ENCODE results near the gene TAF11.
"Not testable (repeated sequence)": the region's sequence is repeated elsewhere in the genome, so short reads cannot be mapped to it uniquely, and the experiment has no call there.

Gene TAF11

DNA sequence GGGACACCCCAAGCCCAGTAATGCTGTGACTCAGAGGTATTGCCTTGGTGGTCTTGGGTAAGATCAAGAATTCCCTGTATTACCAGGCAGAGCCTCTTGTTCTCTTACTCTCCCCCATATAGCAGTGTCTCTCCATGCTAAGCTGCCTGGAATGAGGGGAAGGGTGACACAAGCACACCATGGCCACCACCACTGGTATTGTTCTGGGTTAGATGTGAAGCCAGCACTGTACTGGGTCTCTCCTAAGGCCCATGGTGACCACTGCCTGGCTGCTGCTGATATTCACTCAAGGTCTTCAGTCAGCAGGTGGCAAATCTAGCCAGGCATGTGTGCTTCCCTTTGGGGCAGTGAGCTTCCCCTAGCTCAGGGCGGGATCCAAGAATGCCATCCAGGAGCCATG is 36.5 kb downstream of the TAF11 start:
- H3K4me3 ChIP-seq (ENCODE audit: low read depth, low read length), result no peak overlapping the region
- no peaks in the 10 kb centered on the region for H3K4me1 ChIP-seq
- no peaks in the 10 kb centered on the region for H3K9me3 ChIP-seq
- H3K36me3 ChIP-seq, result peaks cover 8% of the 10 kb centered on the region
- no peak for DNase-seq
- H3K27me3 ChIP-seq, result no peaks in the 10 kb centered on the region
- TF ChIP-seq, protein P1, sequence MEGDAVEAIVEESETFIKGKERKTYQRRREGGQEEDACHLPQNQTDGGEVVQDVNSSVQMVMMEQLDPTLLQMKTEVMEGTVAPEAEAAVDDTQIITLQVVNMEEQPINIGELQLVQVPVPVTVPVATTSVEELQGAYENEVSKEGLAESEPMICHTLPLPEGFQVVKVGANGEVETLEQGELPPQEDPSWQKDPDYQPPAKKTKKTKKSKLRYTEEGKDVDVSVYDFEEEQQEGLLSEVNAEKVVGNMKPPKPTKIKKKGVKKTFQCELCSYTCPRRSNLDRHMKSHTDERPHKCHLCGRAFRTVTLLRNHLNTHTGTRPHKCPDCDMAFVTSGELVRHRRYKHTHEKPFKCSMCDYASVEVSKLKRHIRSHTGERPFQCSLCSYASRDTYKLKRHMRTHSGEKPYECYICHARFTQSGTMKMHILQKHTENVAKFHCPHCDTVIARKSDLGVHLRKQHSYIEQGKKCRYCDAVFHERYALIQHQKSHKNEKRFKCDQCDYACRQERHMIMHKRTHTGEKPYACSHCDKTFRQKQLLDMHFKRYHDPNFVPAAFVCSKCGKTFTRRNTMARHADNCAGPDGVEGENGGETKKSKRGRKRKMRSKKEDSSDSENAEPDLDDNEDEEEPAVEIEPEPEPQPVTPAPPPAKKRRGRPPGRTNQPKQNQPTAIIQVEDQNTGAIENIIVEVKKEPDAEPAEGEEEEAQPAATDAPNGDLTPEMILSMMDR (IDR thresholded peaks at IDR 0.05; ENCODE audit: low read depth, low read length), result no peak

DNA sequence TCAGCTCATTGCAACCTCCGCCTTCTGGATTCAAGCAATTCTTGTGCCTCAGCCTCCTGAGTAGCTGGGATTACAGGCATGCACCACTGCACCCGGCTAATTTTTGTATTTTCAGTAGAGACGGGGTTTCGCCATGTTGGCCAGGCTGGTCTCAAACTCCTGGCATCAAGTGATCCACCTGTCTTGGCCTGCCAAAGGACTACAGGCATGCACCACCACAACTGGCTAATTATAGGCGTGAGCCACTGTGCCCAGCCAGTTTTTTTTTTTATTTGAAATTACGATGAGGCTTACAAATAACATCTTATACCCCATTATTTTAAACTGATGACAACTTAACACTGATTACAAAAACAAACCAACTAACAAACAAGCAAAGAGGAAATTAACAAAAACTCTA is 38.8 kb downstream of the TAF11 start:
- not testable (repeated sequence) for H3K27me3 ChIP-seq; H3K9me3 ChIP-seq; H3K4me1 ChIP-seq; H3K4me3 ChIP-seq (ENCODE audit: low read depth, low read length); H3K36me3 ChIP-seq; DNase-seq

DNA sequence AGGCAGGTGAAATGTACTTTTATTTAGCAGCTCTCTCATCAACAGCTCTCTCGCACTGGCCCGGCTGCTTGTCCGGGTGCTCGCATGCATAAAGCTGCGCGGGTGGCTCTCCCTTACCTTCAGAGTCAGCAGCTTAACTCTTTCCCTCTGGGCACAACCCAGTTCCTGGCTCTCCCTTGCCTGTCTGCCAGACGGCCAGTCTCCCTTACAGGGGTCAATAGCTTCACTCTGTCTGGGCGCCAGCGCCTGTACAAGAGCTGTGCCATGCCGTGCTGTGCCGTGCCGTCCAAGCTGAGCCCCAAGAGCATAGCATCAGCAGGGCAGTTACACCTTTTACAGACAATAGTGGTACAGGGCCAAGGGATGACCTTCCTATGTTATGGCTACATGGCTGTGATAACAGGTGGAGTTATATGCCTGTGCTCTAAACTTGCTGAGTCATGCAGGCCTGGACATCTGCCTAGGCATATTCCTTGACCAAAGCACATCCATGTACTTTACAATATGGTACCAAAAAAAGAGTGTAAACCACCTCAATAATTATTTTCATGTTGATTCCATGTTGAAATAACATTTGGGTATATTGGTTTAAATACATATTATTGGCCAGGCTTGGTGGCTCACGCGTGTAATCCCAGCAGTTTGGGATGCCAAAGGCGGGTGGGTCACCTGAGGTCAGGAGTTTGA is 48.0 kb downstream of the TAF11 start:
- TF ChIP-seq, protein P1 (IDR thresholded peaks at IDR 0.05; ENCODE audit: low read depth, low read length), result no peak
- no peak for DNase-seq
- peaks cover 13% of the 10 kb centered on the region for H3K36me3 ChIP-seq
- no peak overlapping the region for H3K4me3 ChIP-seq (ENCODE audit: low read depth, low read length)
- H3K4me1 ChIP-seq, result no peaks in the 10 kb centered on the region
- H3K27me3 ChIP-seq, result no peaks in the 10 kb centered on the region
- H3K9me3 ChIP-seq, result no peaks in the 10 kb centered on the region

DNA sequence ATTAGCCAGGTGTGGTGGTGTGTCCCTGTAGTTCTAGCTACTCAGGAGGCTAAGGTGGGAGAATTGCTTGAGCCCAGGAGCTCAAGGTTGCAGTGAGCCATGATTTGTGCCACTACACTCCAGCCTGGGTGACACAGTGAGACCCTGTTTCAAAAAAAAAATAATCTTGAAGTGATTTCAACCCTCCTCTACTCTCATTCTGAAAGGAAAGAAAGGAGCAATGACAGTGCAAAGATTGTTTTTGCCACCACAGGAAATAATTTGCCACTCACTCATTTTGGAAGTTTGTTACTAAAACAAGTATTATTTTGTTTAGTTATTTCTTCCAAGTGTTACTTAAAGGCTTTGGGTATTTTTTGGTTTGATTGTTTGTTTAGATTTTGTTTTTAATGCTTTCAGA is 50.3 kb downstream of the TAF11 start:
- Histone ChIP-seq H3K27me3 (no peaks in the 10 kb centered on the region), H3K4me3 (ENCODE audit: low read depth, low read length) (no peak overlapping the region), H3K9me3 (no peaks in the 10 kb centered on the region), H3K4me1 (no peaks in the 10 kb centered on the region), H3K36me3 (peaks cover 13% of the 10 kb centered on the region)
- TF ChIP-seq, protein P1 (IDR thresholded peaks at IDR 0.05; ENCODE audit: low read depth, low read length), result no peak
- no peak for DNase-seq

DNA sequence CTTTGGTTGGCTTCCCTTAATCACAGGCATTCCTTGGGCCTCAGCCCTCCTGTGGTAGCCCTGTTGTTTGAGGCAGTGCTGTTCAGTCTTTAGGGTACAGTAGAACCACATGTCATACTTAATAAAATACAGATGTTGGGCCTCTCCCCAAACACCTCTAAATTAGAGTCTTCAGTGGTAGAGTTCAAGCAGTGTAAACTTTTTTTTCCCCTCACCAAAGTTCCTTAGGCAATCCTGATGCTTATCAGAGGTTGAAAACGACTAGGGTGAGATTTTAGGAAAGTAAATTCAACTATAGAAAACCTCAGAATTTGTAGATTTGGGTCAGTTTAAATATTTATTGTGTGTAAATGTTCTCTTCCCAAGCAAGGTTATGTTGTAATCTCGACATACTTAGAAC is 51.4 kb downstream of the TAF11 start:
- TF ChIP-seq, protein P1 (IDR thresholded peaks at IDR 0.05; ENCODE audit: low read depth, low read length), result no peak
- H3K4me3 ChIP-seq (ENCODE audit: low read depth, low read length), result no peak overlapping the region

DNA sequence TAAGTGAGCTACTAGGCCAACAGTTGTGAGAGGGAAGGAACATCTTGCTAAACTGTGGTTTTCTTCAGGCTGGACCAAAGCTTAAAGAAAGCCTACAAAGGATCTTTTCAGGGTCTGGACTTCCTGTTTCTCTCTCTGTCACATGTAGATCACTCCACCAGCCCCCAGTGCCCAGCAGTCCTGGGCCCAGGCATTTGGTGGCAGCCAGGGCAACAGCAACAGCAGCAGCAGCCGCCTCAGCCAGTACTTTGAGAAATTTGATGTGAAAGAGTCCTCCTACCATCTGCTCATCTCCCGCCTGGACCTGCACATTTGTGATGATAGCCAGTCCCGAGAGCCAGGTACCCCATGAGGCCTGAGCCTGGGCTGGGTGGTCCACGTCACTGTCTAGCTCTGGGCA is 51.8 kb downstream of the TAF11 start:
- no peak for DNase-seq
- H3K9me3 ChIP-seq, result no peaks in the 10 kb centered on the region
- H3K4me1 ChIP-seq, result no peaks in the 10 kb centered on the region
- no peak overlapping the region for H3K4me3 ChIP-seq (ENCODE audit: low read depth, low read length)
- H3K36me3 ChIP-seq, result peaks cover 13% of the 10 kb centered on the region
- no peaks in the 10 kb centered on the region for H3K27me3 ChIP-seq
- TF ChIP-seq, protein P1 (IDR thresholded peaks at IDR 0.05; ENCODE audit: low read depth, low read length), result no peak

More for the DNA sequence above, 51.4 kb downstream of the TAF11 start:
- no peaks in the 10 kb centered on the region for H3K4me1 ChIP-seq
- peaks cover 13% of the 10 kb centered on the region for H3K36me3 ChIP-seq
- no peaks in the 10 kb centered on the region for H3K9me3 ChIP-seq
- DNase-seq, result no peak
- H3K27me3 ChIP-seq, result no peaks in the 10 kb centered on the region

All from BE2C (cell line).